ENCODE measurements around the gene SHISA9. TPM values are rescaled to one million over a fixed set of nuclear protein-coding genes. Genes with fewer than 3 reads are reported as not detected.
A peak's percentile ranks its signal among the peaks of the same experiment; 100 is the strongest.

Gene SHISA9
- total RNA-seq, 1 experiment from 2014 or later, result not detected

GRCh38 chr16:12964461-12964860, 63.1 kb downstream of the SHISA9 start:
- Histone ChIP-seq H3K79me2 (ENCODE audit: low read length) (no peaks in the 10 kb centered on the region), H4K20me1 (ENCODE audit: low read length) (no peaks in the 10 kb centered on the region), H3K9me3 (ENCODE audit: low read length) (no peaks in the 10 kb centered on the region), H3K27me3 (ENCODE audit: low read length) (no peaks in the 10 kb centered on the region), H3K36me3 (ENCODE audit: low read depth, low read length) (no peaks in the 10 kb centered on the region), H3K27ac (ENCODE audit: low read length) (no peak overlapping the region), H3K9me2 (replicated peaks; ENCODE audit: low read length) (no peaks in the 10 kb centered on the region), H3K4me2 (ENCODE audit: low read length) (no peak overlapping the region), H3K9ac (ENCODE audit: low read length) (no peak overlapping the region), H3K4me3 (ENCODE audit: low read length) (no peak overlapping the region), H2AFZ (ENCODE audit: low read length) (no peak overlapping the region), H3F3A (ENCODE audit: low read length, unreplicated experiment) (no peaks in the 10 kb centered on the region), H3K4me1 (ENCODE audit: insufficient read depth, low read length) (no peaks in the 10 kb centered on the region)
- no TSS peak for BruUV-seq (replicated peaks)
- TF ChIP-seq EZH2phosphoT487 (IDR thresholded peaks at IDR 0.05; ENCODE audit: borderline replicate concordance, low read length), result no peak
- TF ChIP-seq CTCF (conservative IDR thresholded peaks at IDR 0.05; ENCODE audit: low read depth, low read length), result no peak
- TF ChIP-seq EZH2 (IDR thresholded peaks at IDR 0.05; ENCODE audit: low read length, unreplicated experiment), result no peak
- ChIA-PET POLR2A (ENCODE audit: unreplicated experiment) (interaction anchor here (0.6 kb wide), 1 partner anchor 135 kb away, joined by 6 read pairs; no protein-coding TSS in a partner anchor), CTCF (no interaction called here)
- intact Hi-C loops (cut with micrococcal nuclease), result no loop called here
- ATAC-seq (no peak), DNase-seq (no peak)

- intact Hi-C loops (cut with micrococcal nuclease), result no loop called here
- Histone ChIP-seq H3K36me3 (ENCODE audit: low read depth, low read length) (no peaks in the 10 kb centered on the region), H3K79me2 (ENCODE audit: low read length) (no peaks in the 10 kb centered on the region), H4K20me1 (ENCODE audit: low read length) (no peaks in the 10 kb centered on the region), H3K27me3 (ENCODE audit: low read length) (no peaks in the 10 kb centered on the region), H3K9me2 (replicated peaks; ENCODE audit: low read length) (no peaks in the 10 kb centered on the region), H3K4me3 (ENCODE audit: low read length) (no peak overlapping the region), H3K27ac (ENCODE audit: low read length) (no peak overlapping the region), H3K4me1 (ENCODE audit: insufficient read depth, low read length) (no peaks in the 10 kb centered on the region), H2AFZ (ENCODE audit: low read length) (no peak overlapping the region), H3K9me3 (ENCODE audit: low read length) (no peaks in the 10 kb centered on the region), H3K9ac (ENCODE audit: low read length) (no peak overlapping the region), H3F3A (ENCODE audit: low read length, unreplicated experiment) (no peaks in the 10 kb centered on the region), H3K4me2 (ENCODE audit: low read length) (no peak overlapping the region)
- no TSS peak for BruUV-seq (replicated peaks)
- POLR2A ChIA-PET (ENCODE audit: unreplicated experiment), result no interaction called here
- ATAC-seq (no peak), DNase-seq (no peak)
- no peak for TF ChIP-seq CTCF (conservative IDR thresholded peaks at IDR 0.05; ENCODE audit: low read depth, low read length)
- TF ChIP-seq EZH2 (IDR thresholded peaks at IDR 0.05; ENCODE audit: low read length, unreplicated experiment), result no peak
- TF ChIP-seq EZH2phosphoT487 (IDR thresholded peaks at IDR 0.05; ENCODE audit: borderline replicate concordance, low read length), result no peak
- CTCF ChIA-PET, result no interaction called here
Observed at GRCh38 chr16:12965274-12965804, 63.9 kb downstream of the SHISA9 start.

GRCh38 chr16:12971241-12971640, 69.8 kb downstream of the SHISA9 start:
- TF ChIP-seq EZH2phosphoT487 (IDR thresholded peaks at IDR 0.05; ENCODE audit: borderline replicate concordance, low read length), result no peak
- TF ChIP-seq CTCF (conservative IDR thresholded peaks at IDR 0.05; ENCODE audit: low read depth, low read length), result no peak
- no peak for TF ChIP-seq EZH2 (IDR thresholded peaks at IDR 0.05; ENCODE audit: low read length, unreplicated experiment)
- H3K27me3 ChIP-seq (ENCODE audit: low read length), result no peaks in the 10 kb centered on the region
- POLR2A ChIA-PET (ENCODE audit: unreplicated experiment), result no interaction called here
- no peaks in the 10 kb centered on the region for H4K20me1 ChIP-seq (ENCODE audit: low read length)
- DNase-seq (peak; percentile 45), ATAC-seq (no peak)
- CTCF ChIA-PET, result no interaction called here
- intact Hi-C loops (cut with micrococcal nuclease), result no loop called here
- H3F3A ChIP-seq (ENCODE audit: low read length, unreplicated experiment), result no peaks in the 10 kb centered on the region
- no peaks in the 10 kb centered on the region for H3K9me2 ChIP-seq (replicated peaks; ENCODE audit: low read length)
- no peaks in the 10 kb centered on the region for H3K36me3 ChIP-seq (ENCODE audit: low read depth, low read length)
- no peak overlapping the region for H3K4me3 ChIP-seq (ENCODE audit: low read length)
- H3K4me1 ChIP-seq (ENCODE audit: insufficient read depth, low read length), result peaks cover 4% of the 10 kb centered on the region; the same call in 1 of the 2 replicates
- H3K79me2 ChIP-seq (ENCODE audit: low read length), result no peaks in the 10 kb centered on the region
- H3K9me3 ChIP-seq (ENCODE audit: low read length), result no peaks in the 10 kb centered on the region
- H3K9ac ChIP-seq (ENCODE audit: low read length), result no peak overlapping the region
- BruUV-seq (replicated peaks), result no TSS peak
- H3K27ac ChIP-seq (ENCODE audit: low read length), result no peak overlapping the region
- H3K4me2 ChIP-seq (ENCODE audit: low read length), result no peak overlapping the region; the same call in 1 of the 2 replicates
- no peak overlapping the region for H2AFZ ChIP-seq (ENCODE audit: low read length)
